Mesenchymal stem cell (in vitro differentiated cells and primary cell): ENCODE measurements around the gene DPF3.

Experiments used
- DNase-seq: peaks from one replicate; pipeline ENCODE4 v3.0.0-alpha.2; 2013
- H2AFZ ChIP-seq: one replicate; pipeline ENCODE4 v1.6.1; 2013; ENCODE audit warnings: low read depth, mild to moderate bottlenecking, control low read depth, inconsistent platforms, low read length, moderate library complexity
- H2AK5ac ChIP-seq: 2 replicates; pipeline ENCODE4 v1.6.1; 2013; ENCODE audit warnings: low read length, moderate library complexity, mild to moderate bottlenecking, inconsistent platforms; ENCODE audit not compliant: severe bottlenecking
- H2BK120ac ChIP-seq: one replicate; pipeline ENCODE4 v1.6.1; 2013; ENCODE audit warnings: low read depth, mild to moderate bottlenecking, inconsistent platforms, low read length, moderate library complexity
- H2BK12ac ChIP-seq, 2 experiments: one replicate each; pipeline ENCODE4 v1.6.1; 2013; ENCODE audit warnings: inconsistent platforms in 2 of 2, low read length in 2 of 2, mild to moderate bottlenecking in 2 of 2, moderate library complexity in 2 of 2, control low read depth in 1 of 2
- H2BK15ac ChIP-seq: one replicate; pipeline ENCODE4 v1.6.1; 2013; ENCODE audit warnings: mild to moderate bottlenecking, low read depth, inconsistent platforms; ENCODE audit not compliant: poor library complexity, severe bottlenecking
- H2BK5ac ChIP-seq: 2 replicates; pipeline ENCODE4 v1.6.1; 2013; ENCODE audit warnings: low read depth, mild to moderate bottlenecking, low read length, control low read depth, inconsistent platforms; ENCODE audit not compliant: poor library complexity, severe bottlenecking
- H3K14ac ChIP-seq, 2 experiments: one replicate each; pipeline ENCODE4 v1.6.1; 2013; ENCODE audit warnings: inconsistent platforms in 2 of 2, low read length in 2 of 2, control low read depth in 1 of 2, mild to moderate bottlenecking in 1 of 2, moderate library complexity in 1 of 2
- H3K18ac ChIP-seq, 2 experiments: one replicate each; pipeline ENCODE4 v1.6.1; 2013; ENCODE audit warnings: inconsistent platforms in 2 of 2, low read length in 2 of 2, control low read depth in 1 of 2, low read depth in 1 of 2, mild to moderate bottlenecking in 1 of 2
- H3K23ac ChIP-seq, 2 experiments: one replicate each; pipeline ENCODE4 v1.6.1; 2013; ENCODE audit warnings: inconsistent platforms in 2 of 2, low read length in 2 of 2, mild to moderate bottlenecking in 2 of 2, moderate library complexity in 2 of 2, control low read depth in 1 of 2
- H3K27ac ChIP-seq: 2 replicates; pipeline ENCODE4 v1.5.1; 2013; ENCODE audit warnings: mild to moderate bottlenecking, moderate library complexity, low read length, control low read depth, inconsistent platforms; ENCODE audit not compliant: poor library complexity, severe bottlenecking
- H3K27me3 ChIP-seq, 2 experiments: 2 replicates each; pipeline versions ENCODE4 v1.6.1 to v1.7.0; 2013; ENCODE audit warnings: low read length in 2 of 2, mild to moderate bottlenecking in 2 of 2, moderate library complexity in 2 of 2, control low read depth in 1 of 2, inconsistent platforms in 1 of 2; ENCODE audit not compliant: control insufficient read depth in 1 of 2, insufficient read depth in 1 of 2
- H3K36me3 ChIP-seq, 2 experiments: 2 replicates each; pipeline versions ENCODE4 v1.6.1 to v1.7.0; 2013; ENCODE audit warnings: low read length in 2 of 2, control low read depth in 1 of 2, inconsistent platforms in 1 of 2, low read depth in 1 of 2, mild to moderate bottlenecking in 1 of 2; ENCODE audit not compliant: insufficient read depth in 2 of 2, control insufficient read depth in 1 of 2
- H3K4ac ChIP-seq, 2 experiments: one replicate each; pipeline ENCODE4 v1.6.1; 2013; ENCODE audit warnings: inconsistent platforms in 2 of 2, low read length in 2 of 2, mild to moderate bottlenecking in 2 of 2, moderate library complexity in 2 of 2, control low read depth in 1 of 2, low read depth in 1 of 2
- H3K4me1 ChIP-seq: 2 replicates; pipeline ENCODE4 v1.6.1; 2013; ENCODE audit warnings: low read depth, low read length, control low read depth; ENCODE audit not compliant: control insufficient read depth, insufficient read depth
- H3K4me2 ChIP-seq: 2 replicates; pipeline ENCODE4 v1.6.1; 2013; ENCODE audit warnings: low read length, mild to moderate bottlenecking, inconsistent platforms; ENCODE audit not compliant: poor library complexity, severe bottlenecking
- H3K4me3 ChIP-seq, 2 experiments: 2 replicates each; pipeline versions ENCODE4 v1.5.1 to v1.7.0; 2013; ENCODE audit warnings: low read length in 2 of 2, mild to moderate bottlenecking in 2 of 2, control low read depth in 1 of 2, low read depth in 1 of 2; ENCODE audit not compliant: insufficient read depth in 1 of 2
- H3K79me1 ChIP-seq: replicated peaks from 2 replicates; pipeline ENCODE4 v1.6.1; 2013; ENCODE audit warnings: mild to moderate bottlenecking, control low read depth, low read length, inconsistent platforms; ENCODE audit not compliant: poor library complexity, severe bottlenecking
- H3K9ac ChIP-seq: 2 replicates; pipeline ENCODE4 v1.7.0; 2013; ENCODE audit warnings: mild to moderate bottlenecking, low read length, moderate library complexity
- H3K9me3 ChIP-seq: 2 replicates; pipeline ENCODE4 v1.7.0; 2013; ENCODE audit warnings: mild to moderate bottlenecking, low read length; ENCODE audit not compliant: control insufficient read depth
- H4K8ac ChIP-seq: one replicate; pipeline ENCODE4 v1.6.1; 2013; ENCODE audit warnings: inconsistent platforms, mild to moderate bottlenecking, low read length, moderate library complexity
- H4K91ac ChIP-seq: one replicate; pipeline ENCODE4 v1.6.1; 2013; ENCODE audit warnings: mild to moderate bottlenecking, low read length, inconsistent platforms
- WGBS: methylation state at CpG from one replicate; pipeline ENCODE4 v1.1.7; 2013; ENCODE audit warnings: mixed read lengths; 5-methylcytosine and 5-hydroxymethylcytosine counted together

The DPF3 gene

GRCh38 chr14:72599579-72600470 is 294.1 kb downstream of the DPF3 start:
- no peak overlapping the region for H3K14ac ChIP-seq
- no peak overlapping the region for H3K4me2 ChIP-seq
- no peak overlapping the region for H3K27ac ChIP-seq
- no peak overlapping the region for H3K4ac ChIP-seq
- H4K91ac ChIP-seq = peak overlapping the region; percentile 56
- no peak overlapping the region for H3K18ac ChIP-seq
- H3K79me1 ChIP-seq = no peaks in the 10 kb centered on the region
- H2BK12ac ChIP-seq = no peak overlapping the region
- H3K9ac ChIP-seq = no peak overlapping the region
- 76% methylated on average over 15 of the region's 16 CpGs for WGBS
- no peak overlapping the region for H2AFZ ChIP-seq
- peaks cover 0 to 22% of the 10 kb centered on the region in 2 experiments for H3K27me3 ChIP-seq
- peak overlapping the region; percentile 39 for H4K8ac ChIP-seq
- no peak overlapping the region for H2BK15ac ChIP-seq
- H3K4me1 ChIP-seq = peaks cover 16% of the 10 kb centered on the region
- H2AK5ac ChIP-seq = peak overlapping the region; percentile 39
- no peak overlapping the region for H3K23ac ChIP-seq
- DNase-seq = no peak
- H3K4me3 ChIP-seq = no peak overlapping the region
- H3K9me3 ChIP-seq = no peaks in the 10 kb centered on the region
- H2BK5ac ChIP-seq = no peak overlapping the region
- no peaks in the 10 kb centered on the region for H3K36me3 ChIP-seq
- no peak overlapping the region for H2BK120ac ChIP-seq

DNA sequence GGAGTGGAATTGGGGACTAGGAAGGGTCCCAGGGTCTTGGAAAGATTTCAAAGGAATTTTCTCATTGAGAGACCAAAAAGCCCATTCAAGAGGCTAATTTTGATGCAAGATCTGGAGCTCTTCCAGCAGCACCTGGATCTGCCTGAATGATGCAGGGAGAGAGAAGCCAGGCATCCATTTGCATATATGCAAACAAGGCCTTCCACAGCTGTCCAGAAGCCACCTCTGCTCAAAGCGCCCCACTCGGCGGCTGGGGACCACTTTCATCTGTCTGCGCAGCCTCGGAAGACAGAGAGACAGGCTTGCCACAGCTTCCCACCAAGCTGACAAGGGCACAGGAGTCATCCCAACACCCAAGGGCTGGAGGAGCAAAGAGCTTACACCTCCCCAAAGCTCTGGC is 295.6 kb downstream of the DPF3 start:
- Histone ChIP-seq H3K4me2 (no peak overlapping the region), H2AK5ac (no peak overlapping the region), H4K8ac (no peak overlapping the region), H3K9me3 (no peaks in the 10 kb centered on the region), H3K18ac (no peak overlapping the region), H2BK12ac (no peak overlapping the region), H3K79me1 (no peaks in the 10 kb centered on the region), H3K27ac (no peak overlapping the region), H3K14ac (no peak overlapping the region), H3K4ac (no peak overlapping the region), H2AFZ (no peak overlapping the region), H2BK5ac (no peak overlapping the region), H3K4me3 (no peak overlapping the region), H4K91ac (no peak overlapping the region), H3K4me1 (peaks cover 16% of the 10 kb centered on the region), H2BK15ac (no peak overlapping the region), H3K23ac (no peak overlapping the region), H3K9ac (no peak overlapping the region), H2BK120ac (no peak overlapping the region), H3K36me3 (no peaks in the 10 kb centered on the region), H3K27me3 (peaks cover 0 to 22% of the 10 kb centered on the region in 2 experiments)
- 93% methylated on average over 5 of the region's 5 CpGs for WGBS
- DNase-seq = no peak

DNA sequence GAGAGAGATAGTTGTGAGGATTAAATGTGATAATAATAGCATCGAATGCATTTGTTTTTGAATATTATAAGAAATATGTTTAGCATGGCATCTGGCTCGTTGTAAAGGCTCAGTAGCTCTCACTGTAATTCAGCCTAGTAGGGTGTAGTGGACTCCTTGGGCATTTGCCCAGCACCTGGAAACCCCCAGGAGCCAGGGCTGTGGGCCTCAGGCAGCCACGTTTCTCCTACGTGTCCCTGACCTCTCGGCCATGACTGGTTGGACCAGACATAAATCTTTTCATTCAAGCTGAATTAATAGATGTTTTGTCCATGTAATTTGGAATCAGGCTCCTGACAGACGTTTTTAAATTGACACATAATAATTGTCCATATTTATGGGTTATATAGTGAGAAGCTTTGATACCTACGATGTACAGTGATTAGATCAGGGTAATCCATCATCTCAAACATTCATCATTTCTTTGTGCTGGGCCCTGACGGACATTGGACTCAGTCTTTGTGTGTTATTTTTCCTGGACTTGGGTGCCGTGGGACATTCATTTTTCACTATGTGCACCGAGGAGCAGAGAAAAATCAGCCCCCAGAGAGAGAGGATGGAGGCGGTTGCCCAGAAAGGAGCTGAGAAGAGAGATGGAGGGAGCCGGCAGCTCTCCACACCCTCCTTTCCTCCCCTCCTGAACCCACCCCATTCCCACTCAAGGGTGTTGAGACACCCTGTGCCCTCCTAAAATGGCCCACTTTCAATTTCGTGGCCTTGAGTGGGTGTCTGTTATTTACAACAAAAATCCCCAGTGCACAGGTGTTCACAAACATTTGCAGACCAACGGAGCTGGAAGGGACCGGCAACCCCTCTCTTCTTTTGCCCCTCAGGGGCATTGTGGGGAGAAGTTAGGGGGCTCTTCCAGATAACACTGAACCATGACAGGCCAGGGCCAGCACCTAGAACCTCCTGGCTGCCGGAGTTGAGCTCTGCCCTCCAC is 296.4 kb downstream of the DPF3 start:
- no peak overlapping the region for H4K8ac ChIP-seq
- H4K91ac ChIP-seq = no peak overlapping the region
- no peak overlapping the region for H2BK12ac ChIP-seq
- DNase-seq = no peak
- H2BK120ac ChIP-seq = no peak overlapping the region
- H2AFZ ChIP-seq = no peak overlapping the region
- no peak overlapping the region for H3K4me2 ChIP-seq
- H3K27ac ChIP-seq = no peak overlapping the region
- no peak overlapping the region for H3K14ac ChIP-seq
- 57% methylated on average over 10 of the region's 16 CpGs for WGBS
- no peaks in the 10 kb centered on the region for H3K9me3 ChIP-seq
- no peak overlapping the region for H3K18ac ChIP-seq
- no peaks in the 10 kb centered on the region for H3K36me3 ChIP-seq
- peaks cover 16% of the 10 kb centered on the region for H3K4me1 ChIP-seq
- H3K4ac ChIP-seq = no peak overlapping the region
- H3K27me3 ChIP-seq = peaks cover 0 to 22% of the 10 kb centered on the region in 2 experiments
- H2AK5ac ChIP-seq = no peak overlapping the region
- no peak overlapping the region for H3K4me3 ChIP-seq
- no peaks in the 10 kb centered on the region for H3K79me1 ChIP-seq
- H3K23ac ChIP-seq = no peak overlapping the region
- no peak overlapping the region for H2BK5ac ChIP-seq
- no peak overlapping the region for H2BK15ac ChIP-seq
- H3K9ac ChIP-seq = no peak overlapping the region
